ENCODE data around the gene NRSN2. TPM values are rescaled to one million over a fixed set of nuclear protein-coding genes. Genes with fewer than 3 reads are reported as not detected.

The NRSN2 gene
- total RNA-seq, 1 experiment from 2014 or later, result 8.4 TPM

GRCh38 chr20:341682-342081 lies 5.2 kb upstream of the NRSN2 start:
- Mint-ChIP-seq H3K4me3 (ENCODE audit: unreplicated experiment) (no peak overlapping the region), H3K9me3 (ENCODE audit: unreplicated experiment) (peaks cover 22% of the 10 kb centered on the region), H3K36me3 (ENCODE audit: insufficient read depth, unreplicated experiment) (peaks cover 12% of the 10 kb centered on the region), H3K4me1 (ENCODE audit: insufficient read depth, unreplicated experiment) (peaks cover 9% of the 10 kb centered on the region), H3K27me3 (ENCODE audit: insufficient read depth, unreplicated experiment) (no peaks in the 10 kb centered on the region), H3K27ac (ENCODE audit: low read depth, unreplicated experiment) (peak overlapping the region; percentile 66)
- intact Hi-C loops (cut with micrococcal nuclease), result no loop called here
- POLR2A ChIA-PET, result interaction anchor here (1.1 to 1.4 kb wide), 3 partner anchors 17 to 45 kb away, joined by 3 to 6 read pairs (median 6); partner anchors contain the start of genes SOX12 and ZCCHC3
- TF ChIP-seq, protein P1, sequence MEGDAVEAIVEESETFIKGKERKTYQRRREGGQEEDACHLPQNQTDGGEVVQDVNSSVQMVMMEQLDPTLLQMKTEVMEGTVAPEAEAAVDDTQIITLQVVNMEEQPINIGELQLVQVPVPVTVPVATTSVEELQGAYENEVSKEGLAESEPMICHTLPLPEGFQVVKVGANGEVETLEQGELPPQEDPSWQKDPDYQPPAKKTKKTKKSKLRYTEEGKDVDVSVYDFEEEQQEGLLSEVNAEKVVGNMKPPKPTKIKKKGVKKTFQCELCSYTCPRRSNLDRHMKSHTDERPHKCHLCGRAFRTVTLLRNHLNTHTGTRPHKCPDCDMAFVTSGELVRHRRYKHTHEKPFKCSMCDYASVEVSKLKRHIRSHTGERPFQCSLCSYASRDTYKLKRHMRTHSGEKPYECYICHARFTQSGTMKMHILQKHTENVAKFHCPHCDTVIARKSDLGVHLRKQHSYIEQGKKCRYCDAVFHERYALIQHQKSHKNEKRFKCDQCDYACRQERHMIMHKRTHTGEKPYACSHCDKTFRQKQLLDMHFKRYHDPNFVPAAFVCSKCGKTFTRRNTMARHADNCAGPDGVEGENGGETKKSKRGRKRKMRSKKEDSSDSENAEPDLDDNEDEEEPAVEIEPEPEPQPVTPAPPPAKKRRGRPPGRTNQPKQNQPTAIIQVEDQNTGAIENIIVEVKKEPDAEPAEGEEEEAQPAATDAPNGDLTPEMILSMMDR (IDR thresholded peaks at IDR 0.05; ENCODE audit: unreplicated experiment), result no peak
- DNase-seq (ENCODE audit: unreplicated experiment), result peak; percentile 94
- BruUV-seq (replicated peaks), result no TSS peak
- CTCF ChIA-PET, result interaction anchor here (0.6 to 3.4 kb wide), 5 partner anchors 11 to 247 kb away, joined by 3 to 21 read pairs (median 3); no protein-coding TSS in a partner anchor

GRCh38 chr20:343107-343506 lies 3.8 kb upstream of the NRSN2 start:
- no TSS peak for BruUV-seq (replicated peaks)
- Mint-ChIP-seq H3K36me3 (ENCODE audit: insufficient read depth, unreplicated experiment) (peaks cover 12% of the 10 kb centered on the region), H3K9me3 (ENCODE audit: unreplicated experiment) (peaks cover 22% of the 10 kb centered on the region), H3K4me3 (ENCODE audit: unreplicated experiment) (no peak overlapping the region), H3K27ac (ENCODE audit: low read depth, unreplicated experiment) (no peak overlapping the region), H3K4me1 (ENCODE audit: insufficient read depth, unreplicated experiment) (peaks cover 11% of the 10 kb centered on the region), H3K27me3 (ENCODE audit: insufficient read depth, unreplicated experiment) (no peaks in the 10 kb centered on the region)
- DNase-seq (ENCODE audit: unreplicated experiment), result no peak
- CTCF ChIA-PET, result interaction anchor here (0.6 to 1.2 kb wide), 3 partner anchors 15 to 509 kb away, joined by 3 to 6 read pairs (median 4); no protein-coding TSS in a partner anchor
- TF ChIP-seq, protein P1 (IDR thresholded peaks at IDR 0.05; ENCODE audit: unreplicated experiment), result no peak
- intact Hi-C loops (cut with micrococcal nuclease), result no loop called here
- POLR2A ChIA-PET, result no interaction called here

GRCh38 chr20:346033-346639 lies 775 bp upstream of the NRSN2 start:
- TF ChIP-seq, protein P1 (IDR thresholded peaks at IDR 0.05; ENCODE audit: unreplicated experiment), result no peak
- intact Hi-C loops (cut with micrococcal nuclease), result no loop called here
- Mint-ChIP-seq H3K4me3 (ENCODE audit: unreplicated experiment) (peak overlapping the region; percentile 83), H3K36me3 (ENCODE audit: insufficient read depth, unreplicated experiment) (peaks cover 7% of the 10 kb centered on the region), H3K9me3 (ENCODE audit: unreplicated experiment) (peaks cover 17% of the 10 kb centered on the region), H3K27me3 (ENCODE audit: insufficient read depth, unreplicated experiment) (no peaks in the 10 kb centered on the region), H3K27ac (ENCODE audit: low read depth, unreplicated experiment) (peak overlapping the region; percentile 78), H3K4me1 (ENCODE audit: insufficient read depth, unreplicated experiment) (peaks cover 19% of the 10 kb centered on the region)
- DNase-seq (ENCODE audit: unreplicated experiment), result no peak
- ChIA-PET POLR2A (interaction anchor here (0.6 to 4.7 kb wide), 8 partner anchors 9 to 150 kb away, joined by 3 to 29 read pairs (median 4); partner anchors contain the start of genes SOX12 and ZCCHC3), CTCF (interaction anchor here (0.6 to 4.9 kb wide), 8 partner anchors 8 to 1067 kb away, joined by 3 to 32 read pairs (median 4); partner anchors contain the start of gene SOX12)
- BruUV-seq (replicated peaks), result no TSS peak

- H3K4me1 Mint-ChIP-seq (ENCODE audit: insufficient read depth, unreplicated experiment), result peaks cover 16% of the 10 kb centered on the region
- no peaks in the 10 kb centered on the region for H3K27me3 Mint-ChIP-seq (ENCODE audit: insufficient read depth, unreplicated experiment)
- intact Hi-C loops (cut with micrococcal nuclease), result no loop called here
- no peak for DNase-seq (ENCODE audit: unreplicated experiment)
- H3K9me3 Mint-ChIP-seq (ENCODE audit: unreplicated experiment), result peaks cover 9% of the 10 kb centered on the region
- no peak overlapping the region for H3K27ac Mint-ChIP-seq (ENCODE audit: low read depth, unreplicated experiment)
- TSS peak; percentile 20 for BruUV-seq (replicated peaks)
- ChIA-PET CTCF (interaction anchor here (4.9 kb wide), 1 partner anchor 15 kb away, joined by 32 read pairs; no protein-coding TSS in a partner anchor), POLR2A (interaction anchor here (0.6 to 4.7 kb wide), 11 partner anchors 17 to 893 kb away, joined by 3 to 29 read pairs (median 4); partner anchors contain the start of genes SOX12 and TRIB3)
- no peaks in the 10 kb centered on the region for H3K36me3 Mint-ChIP-seq (ENCODE audit: insufficient read depth, unreplicated experiment)
- peak overlapping the region; percentile 83 for H3K4me3 Mint-ChIP-seq (ENCODE audit: unreplicated experiment)
- TF ChIP-seq, protein P1 (IDR thresholded peaks at IDR 0.05; ENCODE audit: unreplicated experiment), result no peak
These were observed 367 bp downstream of the NRSN2 start for GRCh38 chr20:347317-347639.

Data from MCF 10A (cell line).